ENCODE data around the gene UGT1A5.
A peak's percentile ranks its signal among the peaks of the same experiment; 100 is the strongest.
"Not testable (repeated sequence)": the region's sequence is repeated elsewhere in the genome, so short reads cannot be mapped to it uniquely, and the experiment has no call there.

The UGT1A5 gene

DNA sequence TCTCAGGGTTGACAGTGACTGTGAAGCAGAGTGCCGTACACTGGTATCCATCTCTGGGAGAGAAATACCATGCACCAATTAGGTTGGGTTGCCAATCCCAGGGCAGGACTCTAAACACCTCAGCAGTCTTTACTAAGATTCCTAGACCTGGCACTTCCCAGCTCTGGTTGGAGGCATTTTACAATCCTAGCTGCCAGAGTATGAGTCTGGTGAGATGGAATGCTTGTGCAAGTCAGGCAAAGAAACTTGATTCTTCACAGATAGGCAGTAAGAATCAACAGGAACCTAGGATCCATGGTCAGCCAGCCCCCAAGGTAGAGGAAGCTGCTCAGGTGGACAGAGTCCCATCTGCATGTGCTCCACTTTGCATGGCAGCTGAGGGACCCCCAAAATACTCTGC, 6.0 kb upstream of the UGT1A5 start:
- FAIRE-seq, result no peak
- DNase-seq (ENCODE audit: insufficient read length, low spot score), result no peak
- TF ChIP-seq POLR2A (IDR thresholded peaks at IDR 0.05; ENCODE audit: low read depth, low read length), result no peak

GRCh38 chr2:233707940-233708644, 4.6 kb upstream of the UGT1A5 start:
- DNase-seq (ENCODE audit: insufficient read length, low spot score), result no peak
- TF ChIP-seq POLR2A (IDR thresholded peaks at IDR 0.05; ENCODE audit: low read depth, low read length), result no peak
- FAIRE-seq, result no peak

DNA sequence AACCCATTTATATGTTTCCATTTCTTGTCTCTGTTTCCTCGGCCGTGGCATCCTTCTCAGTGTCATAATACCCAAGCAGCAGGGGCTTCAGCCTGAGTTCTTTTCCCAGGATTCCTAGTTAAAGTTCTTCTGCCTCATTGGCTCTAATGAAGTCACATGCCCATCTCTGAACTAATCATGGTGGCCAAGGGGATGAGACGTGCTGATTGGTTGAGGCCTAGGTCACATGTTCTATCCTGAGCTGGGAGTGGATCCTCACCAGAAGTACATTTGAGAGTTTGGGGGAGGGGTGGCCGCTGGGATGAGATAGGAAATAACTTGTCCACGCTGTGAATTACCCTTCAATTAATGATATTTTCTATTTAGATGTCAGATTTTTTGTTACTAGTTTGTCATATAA, 3.8 kb upstream of the UGT1A5 start:
- FAIRE-seq (no peak), DNase-seq (ENCODE audit: insufficient read length, low spot score) (no peak)
- no peak for TF ChIP-seq POLR2A (IDR thresholded peaks at IDR 0.05; ENCODE audit: low read depth, low read length)

GRCh38 chr2:233711312-233712008, 1.2 kb upstream of the UGT1A5 start:
- peak; percentile 55 for DNase-seq (ENCODE audit: insufficient read length, low spot score)
- TF ChIP-seq POLR2A (IDR thresholded peaks at IDR 0.05; ENCODE audit: low read depth, low read length), result no peak
- FAIRE-seq, result no peak

- no peak for TF ChIP-seq POLR2A (IDR thresholded peaks at IDR 0.05; ENCODE audit: low read depth, low read length)
- FAIRE-seq, result no peak
- DNase-seq (ENCODE audit: insufficient read length, low spot score), result no peak
Measured at GRCh38 chr2:233713262-233713615, 532 bp downstream of the UGT1A5 start.

DNA sequence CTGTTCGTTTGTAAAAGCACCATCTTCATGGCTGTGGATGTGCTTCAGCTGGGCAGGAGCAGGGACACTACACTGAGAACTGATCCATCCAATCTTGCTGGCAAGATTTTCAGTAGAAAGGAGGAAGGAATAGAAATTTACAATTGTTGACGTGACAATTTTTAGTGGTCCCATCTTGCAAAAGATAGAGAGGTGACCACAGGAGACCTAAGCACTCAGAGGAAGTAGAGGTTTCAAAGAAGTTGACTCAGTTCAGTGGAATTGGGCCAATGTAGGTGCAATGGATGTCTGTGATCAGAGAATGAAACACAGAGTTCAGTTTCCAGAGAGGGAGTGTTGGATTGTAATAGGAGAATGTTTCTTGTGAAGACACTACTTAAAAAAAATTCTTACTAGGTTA, 1.4 kb downstream of the UGT1A5 start:
- no peak for TF ChIP-seq POLR2A (IDR thresholded peaks at IDR 0.05; ENCODE audit: low read depth, low read length)
- FAIRE-seq (no peak), DNase-seq (ENCODE audit: insufficient read length, low spot score) (no peak)

DNA sequence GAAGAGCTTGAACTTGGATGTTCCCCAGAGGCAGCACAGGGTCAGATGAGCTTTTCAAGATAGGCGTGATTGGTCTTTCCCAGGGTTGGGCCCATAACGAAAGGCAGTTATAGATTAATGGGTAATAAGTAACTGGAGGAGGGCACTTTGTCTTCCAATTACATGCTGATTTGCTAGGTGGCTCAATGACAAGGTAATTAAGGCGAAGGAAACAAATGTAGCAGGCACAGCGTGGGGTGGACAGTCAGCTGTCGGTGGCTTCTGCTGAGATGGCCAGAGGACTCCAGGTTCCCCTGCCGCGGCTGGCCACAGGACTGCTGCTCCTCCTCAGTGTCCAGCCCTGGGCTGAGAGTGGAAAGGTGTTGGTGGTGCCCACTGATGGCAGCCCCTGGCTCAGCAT, 5.8 kb downstream of the UGT1A5 start, which contains the start of gene UGT1A4:
Gene UGT1A4 (plus strand): TSS at position 185 of the 400 bp plus-strand sequence. CDS start 85 bp downstream, at position 270.
- DNase-seq (ENCODE audit: insufficient read length, low spot score) (no peak), FAIRE-seq (no peak)
- TF ChIP-seq POLR2A (IDR thresholded peaks at IDR 0.05; ENCODE audit: low read depth, low read length), result no peak

DNA sequence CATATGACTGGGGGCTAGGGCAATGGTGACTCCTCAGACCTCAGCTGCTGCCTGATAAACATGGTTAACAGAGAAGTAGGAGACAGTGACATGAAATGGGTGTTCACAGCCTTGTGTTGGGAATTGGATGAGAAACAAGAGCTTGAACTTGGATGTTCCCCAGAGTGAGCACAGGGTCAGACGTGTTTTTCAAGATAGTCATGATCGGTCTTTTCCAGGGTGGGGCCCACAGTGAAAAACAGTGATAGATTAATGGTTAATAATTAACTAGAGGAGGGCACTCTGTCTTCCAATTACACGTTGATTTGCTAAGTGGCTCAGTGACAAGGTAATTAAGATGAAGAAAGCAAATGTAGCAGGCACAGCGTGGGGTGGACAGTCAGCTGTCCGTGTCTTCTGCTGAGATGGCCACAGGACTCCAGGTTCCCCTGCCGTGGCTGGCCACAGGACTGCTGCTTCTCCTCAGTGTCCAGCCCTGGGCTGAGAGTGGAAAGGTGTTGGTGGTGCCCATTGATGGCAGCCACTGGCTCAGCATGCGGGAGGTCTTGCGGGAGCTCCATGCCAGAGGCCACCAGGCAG, 16.1 kb downstream of the UGT1A5 start, which contains the start of gene UGT1A3:
Gene UGT1A3 (plus strand): TSS at position 320 of the 579 bp plus-strand sequence. CDS start 85 bp downstream, at position 405.
- no peak for FAIRE-seq
- no peak for TF ChIP-seq POLR2A (IDR thresholded peaks at IDR 0.05; ENCODE audit: low read depth, low read length)

GRCh38 chr2:233736868-233737653, 24.4 kb downstream of the UGT1A5 start:
- not testable (repeated sequence) for DNase-seq (ENCODE audit: insufficient read length, low spot score); FAIRE-seq

More for the DNA sequence above, 16.1 kb downstream of the UGT1A5 start, which contains the start of gene UGT1A3:
- no peak for DNase-seq (ENCODE audit: insufficient read length, low spot score)

GRCh38 chr2:233740870-233741269, 28.2 kb downstream of the UGT1A5 start:
- DNase-seq (ENCODE audit: insufficient read length, low spot score) (no peak), FAIRE-seq (no peak)
- TF ChIP-seq POLR2A (IDR thresholded peaks at IDR 0.05; ENCODE audit: low read depth, low read length), result no peak

GRCh38 chr2:233743464-233744259, 31.0 kb downstream of the UGT1A5 start:
- FAIRE-seq (no peak), DNase-seq (ENCODE audit: insufficient read length, low spot score) (no peak)
- no peak for TF ChIP-seq POLR2A (IDR thresholded peaks at IDR 0.05; ENCODE audit: low read depth, low read length)

GRCh38 chr2:233745073-233745755, 32.5 kb downstream of the UGT1A5 start:
- no peak for DNase-seq (ENCODE audit: insufficient read length, low spot score)
- TF ChIP-seq POLR2A (IDR thresholded peaks at IDR 0.05; ENCODE audit: low read depth, low read length), result no peak
- no peak for FAIRE-seq

DNA sequence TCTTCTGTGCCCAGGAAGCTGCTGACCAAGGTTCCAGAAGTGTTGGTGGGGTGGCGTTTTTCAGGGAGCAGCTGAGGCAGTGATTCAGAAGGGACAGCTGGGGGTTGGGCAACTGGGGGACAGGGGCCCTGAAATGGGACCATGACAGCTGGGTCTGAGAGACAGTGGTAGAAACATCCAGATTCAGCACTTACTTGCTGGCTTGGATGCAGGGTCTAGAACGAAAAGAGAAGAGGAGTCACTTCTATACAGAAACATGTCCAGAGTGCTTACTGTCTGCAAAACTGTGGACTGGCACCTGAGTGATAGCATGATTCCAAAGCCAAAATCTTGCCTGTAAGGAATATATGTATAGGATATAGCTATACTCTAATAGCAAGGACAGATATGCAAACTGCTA, 33.1 kb downstream of the UGT1A5 start:
- FAIRE-seq; DNase-seq (ENCODE audit: insufficient read length, low spot score): not testable (repeated sequence)

All from H54 (cell line).